Kidney (tissue), 14 donors: ENCODE data around the gene SLC25A5. TPM values are rescaled to one million over a fixed set of nuclear protein-coding genes. Genes with fewer than 3 reads are reported as not detected.

ENCODE experiments used
- DNase-seq, 5 donors: peaks; one replicate each; pipeline ENCODE4 v3.0.0-alpha.2; 2013 to 2020
- FAIRE-seq: peaks from 2 replicates; lab custom pipeline; 2012; peaks lifted over from hg19 to GRCh38; lab: Jason Lieb, UNC
- H3K27ac ChIP-seq, 2 donors: one replicate each; pipeline ENCODE4 v1.7.0; 2013; ENCODE audit warnings: low read depth in 2 of 2, low read length in 2 of 2, inconsistent platforms in 1 of 2
- H3K27me3 ChIP-seq: one replicate; pipeline ENCODE4 v1.7.1; 2013; ENCODE audit warnings: low read length, inconsistent platforms; ENCODE audit not compliant: control insufficient read depth, insufficient read depth
- H3K36me3 ChIP-seq, 3 donors: one replicate each; pipeline versions ENCODE4 v1.7.0 to v1.7.1; 2013; ENCODE audit warnings: low read length in 3 of 3, control low read depth in 1 of 3, inconsistent platforms in 1 of 3; ENCODE audit not compliant: insufficient read depth in 3 of 3, control insufficient read depth in 2 of 3
- H3K4me1 ChIP-seq, 3 donors: one replicate each; pipeline versions ENCODE4 v1.7.0 to v1.7.1; 2013; ENCODE audit warnings: low read length in 3 of 3, inconsistent platforms in 1 of 3, low read depth in 1 of 3; ENCODE audit not compliant: control insufficient read depth in 2 of 3, insufficient read depth in 2 of 3
- H3K4me3 ChIP-seq, 3 donors: one replicate each; pipeline versions ENCODE4 v1.7.0 to v1.8.1; 2013; ENCODE audit warnings: low read length in 3 of 3, control low read depth in 1 of 3, inconsistent platforms in 1 of 3
- H3K9ac ChIP-seq, 3 donors: one replicate each; pipeline versions ENCODE4 v1.7.0 to v1.7.1; 2013; ENCODE audit warnings: low read length in 3 of 3, control low read depth in 1 of 3, inconsistent platforms in 1 of 3
- H3K9me3 ChIP-seq, 3 donors: one replicate each; pipeline versions ENCODE4 v1.7.0 to v1.7.1; 2013; ENCODE audit warnings: low read length in 3 of 3, control low read depth in 1 of 3, inconsistent platforms in 1 of 3; ENCODE audit not compliant: control insufficient read depth in 2 of 3, insufficient read depth in 1 of 3
- intact Hi-C: fragments of 100-400 bp; cut with DNase I; formaldehyde crosslinking; loops from one replicate; pipeline ENCODE4 v1.11.1; 2022
- polyA plus RNA-seq: library from polyadenylated mRNA; stranded (reverse); fragments of 350-450 nt; fragmentation: Illumina TruSeq; extraction: RNeasy Lipid Tissue Mini Kit (QIAGEN cat#74804); gene quantifications from one replicate; pipeline ENCODE4 v1.2.3, GENCODE V29; 2014; ENCODE audit warnings: low read depth, low replicate concordance; ENCODE audit not compliant: insufficient read depth
- total RNA-seq: library from RNA; stranded (reverse); fragmentation: NEBNext Ultra II Directional; extraction: Animal tissue kit (Norgen Biotek cat#: 25700); gene quantifications from one replicate; pipeline ENCODE4 v1.2.1, GENCODE V29; 2021
- TF ChIP-seq, protein P1 (sequence below): IDR thresholded peaks from 3 replicates; pipeline ENCODE4 v1.5.1; 2012; ENCODE audit warnings: mild to moderate bottlenecking, moderate library complexity, borderline replicate concordance; ENCODE audit not compliant: insufficient read depth; ENCODE audit errors: extremely low read depth
- donor health status: control.
- donor health status: control.
- donor health status: control.
- donor health status: control.
- donor health status: control.
- donor health status: DM: yes; HTN: yes; CAD: no.
- donor health status: Normal renal cell carcinoma (clear cell type).

SLC25A5 gene
- total and polyA plus RNA-seq, 2 donors from 2014 or later: 224 to 850 TPM

DNA sequence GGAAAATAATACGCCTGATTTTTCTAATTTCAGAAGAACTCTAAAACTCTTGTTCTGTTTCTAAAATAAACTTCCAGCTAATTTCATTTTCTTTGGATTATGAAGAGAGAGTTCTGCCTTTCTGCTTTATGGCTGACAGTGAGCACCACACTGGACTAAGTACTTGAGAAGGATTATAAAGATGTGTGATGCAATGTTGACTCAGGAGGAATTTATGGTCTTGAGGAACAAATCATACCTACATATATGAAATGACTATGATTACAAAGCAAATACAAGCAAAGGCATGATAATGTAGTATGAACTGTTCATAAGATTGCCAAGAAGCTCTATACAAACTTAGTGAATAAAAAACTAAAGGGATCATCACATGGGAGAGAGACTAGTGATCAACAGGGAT, 13.0 kb upstream of the SLC25A5 start:
- H3K36me3 ChIP-seq: no peaks in the 10 kb centered on the region
- no peak overlapping the region for H3K27ac ChIP-seq
- TF ChIP-seq, protein P1, sequence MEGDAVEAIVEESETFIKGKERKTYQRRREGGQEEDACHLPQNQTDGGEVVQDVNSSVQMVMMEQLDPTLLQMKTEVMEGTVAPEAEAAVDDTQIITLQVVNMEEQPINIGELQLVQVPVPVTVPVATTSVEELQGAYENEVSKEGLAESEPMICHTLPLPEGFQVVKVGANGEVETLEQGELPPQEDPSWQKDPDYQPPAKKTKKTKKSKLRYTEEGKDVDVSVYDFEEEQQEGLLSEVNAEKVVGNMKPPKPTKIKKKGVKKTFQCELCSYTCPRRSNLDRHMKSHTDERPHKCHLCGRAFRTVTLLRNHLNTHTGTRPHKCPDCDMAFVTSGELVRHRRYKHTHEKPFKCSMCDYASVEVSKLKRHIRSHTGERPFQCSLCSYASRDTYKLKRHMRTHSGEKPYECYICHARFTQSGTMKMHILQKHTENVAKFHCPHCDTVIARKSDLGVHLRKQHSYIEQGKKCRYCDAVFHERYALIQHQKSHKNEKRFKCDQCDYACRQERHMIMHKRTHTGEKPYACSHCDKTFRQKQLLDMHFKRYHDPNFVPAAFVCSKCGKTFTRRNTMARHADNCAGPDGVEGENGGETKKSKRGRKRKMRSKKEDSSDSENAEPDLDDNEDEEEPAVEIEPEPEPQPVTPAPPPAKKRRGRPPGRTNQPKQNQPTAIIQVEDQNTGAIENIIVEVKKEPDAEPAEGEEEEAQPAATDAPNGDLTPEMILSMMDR: no peak
- no peak for FAIRE-seq
- H3K4me1 ChIP-seq: no peaks in the 10 kb centered on the region
- H3K9ac ChIP-seq: no peak overlapping the region
- intact Hi-C loops: no loop called here
- H3K9me3 ChIP-seq: no peaks in the 10 kb centered on the region
- H3K27me3 ChIP-seq: no peaks in the 10 kb centered on the region
- DNase-seq: no peak
- no peak overlapping the region for H3K4me3 ChIP-seq

DNA sequence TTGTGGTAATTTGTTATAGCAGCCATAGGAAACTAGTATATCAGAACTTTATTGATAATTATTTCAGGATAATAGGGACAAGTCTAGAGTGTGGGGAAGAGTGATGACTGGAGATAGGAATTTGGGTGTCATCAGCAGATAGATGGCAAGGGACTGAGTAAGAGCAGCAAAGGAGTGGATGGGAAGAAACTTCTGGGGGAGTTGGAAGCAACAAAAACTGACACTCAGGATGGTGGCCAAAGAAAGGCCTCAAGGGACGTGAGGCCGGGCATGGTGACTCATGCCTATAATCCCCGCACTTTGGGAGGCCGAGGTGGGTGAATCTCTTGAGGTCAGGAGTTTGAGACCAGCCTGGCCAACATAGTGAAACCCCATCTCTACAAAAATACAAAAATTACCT, 9.1 kb upstream of the SLC25A5 start:
- intact Hi-C loops: no loop called here
- FAIRE-seq: no peak
- H3K4me1 ChIP-seq: no peaks in the 10 kb centered on the region

DNA sequence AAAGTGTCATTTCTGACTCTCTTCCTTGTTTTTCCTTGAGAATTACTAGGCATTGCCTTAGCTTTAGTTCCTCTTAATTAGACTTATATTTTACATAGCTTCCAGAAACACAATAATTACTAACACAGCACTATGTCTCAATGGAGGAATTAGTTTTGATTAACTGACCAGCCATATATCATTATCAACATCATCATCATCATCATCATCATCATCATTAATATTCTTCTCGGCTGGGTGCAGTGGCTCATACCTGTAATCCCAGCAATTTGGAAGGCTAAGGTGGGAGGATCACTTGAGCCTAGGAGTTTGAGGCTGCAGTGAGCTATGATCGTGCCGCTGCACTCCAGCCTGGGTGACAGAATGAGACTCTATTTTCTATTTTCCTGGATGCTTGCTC, 2.7 kb upstream of the SLC25A5 start:
- no peak overlapping the region for H3K4me3 ChIP-seq
- no peak overlapping the region for H3K9ac ChIP-seq
- no peak overlapping the region for H3K27ac ChIP-seq
- H3K4me1 ChIP-seq: peaks cover 0 to 14% (median 0%) of the 10 kb centered on the region in 3 donors
- DNase-seq (no peak), FAIRE-seq (no peak)
- peaks cover 0 to 6% (median 3%) of the 10 kb centered on the region in 3 donors for H3K36me3 ChIP-seq
- intact Hi-C loops: no loop called here
- TF ChIP-seq, protein P1: no peak
- H3K27me3 ChIP-seq: no peaks in the 10 kb centered on the region
- no peaks in the 10 kb centered on the region for H3K9me3 ChIP-seq

More for the DNA sequence above, 9.1 kb upstream of the SLC25A5 start:
- TF ChIP-seq, protein P1: no peak
- DNase-seq: no peak
- no peaks in the 10 kb centered on the region for H3K9me3 ChIP-seq
- no peak overlapping the region for H3K27ac ChIP-seq
- H3K4me3 ChIP-seq: no peak overlapping the region
- H3K27me3 ChIP-seq: no peaks in the 10 kb centered on the region
- no peak overlapping the region for H3K9ac ChIP-seq
- no peaks in the 10 kb centered on the region for H3K36me3 ChIP-seq

DNA sequence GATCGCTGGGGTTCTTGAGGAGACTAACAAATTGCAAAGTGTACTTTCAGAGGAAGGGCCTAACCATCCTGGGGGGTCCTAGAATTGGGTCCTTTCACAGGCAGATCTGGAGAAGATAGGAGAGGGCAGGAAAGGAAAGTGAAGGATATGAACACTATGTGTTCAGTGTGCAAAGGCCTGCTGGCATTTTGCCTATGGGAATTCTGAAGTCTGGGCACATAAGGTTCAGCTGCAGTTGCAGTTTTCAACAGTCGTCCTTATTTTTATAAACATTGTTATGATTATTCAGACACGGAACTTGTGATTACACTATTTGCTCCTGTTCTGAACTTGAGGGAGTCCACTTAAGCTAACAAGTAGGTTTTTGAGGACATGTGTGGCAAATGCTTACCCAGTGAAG, 1.3 kb upstream of the SLC25A5 start:
- TF ChIP-seq, protein P1: no peak
- no peak overlapping the region for H3K27ac ChIP-seq
- H3K27me3 ChIP-seq: no peaks in the 10 kb centered on the region
- H3K4me3 ChIP-seq: no peak overlapping the region
- no peak for FAIRE-seq
- peaks cover 0 to 7% (median 3%) of the 10 kb centered on the region in 3 donors for H3K36me3 ChIP-seq
- DNase-seq: no peak
- intact Hi-C loops: no loop called here
- H3K4me1 ChIP-seq: peaks cover 0 to 14% (median 0%) of the 10 kb centered on the region in 3 donors
- H3K9me3 ChIP-seq: no peaks in the 10 kb centered on the region
- no peak overlapping the region for H3K9ac ChIP-seq
